EH (cell line): ENCODE results near the gene TMCC3.

Experiments
- DNase-seq: peaks from one replicate; pipeline ENCODE4 v3.0.0-alpha.2; 2015; ENCODE audit warnings: low read depth

Gene TMCC3

GRCh38 chr12:94531196-94531720 lies 119.1 kb downstream of the TMCC3 start:
- no peak for DNase-seq

DNA sequence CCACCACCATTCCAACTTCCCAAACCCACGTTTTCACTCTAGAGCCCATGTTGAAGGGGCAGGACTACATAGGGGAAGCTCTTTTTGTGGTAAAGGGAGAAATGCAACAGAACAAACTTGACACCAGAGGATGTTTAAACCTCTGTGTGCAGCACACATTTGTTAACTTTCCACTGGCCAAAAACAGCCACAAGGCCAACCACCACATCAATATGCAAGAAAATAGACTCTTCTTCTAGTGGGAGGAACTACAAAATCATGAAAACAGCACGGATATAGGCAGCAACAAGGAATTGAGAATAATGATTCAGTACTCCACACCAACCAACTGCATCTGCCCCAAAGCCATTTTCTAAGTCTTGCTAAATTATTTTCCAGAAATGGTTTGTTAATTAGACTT lies 124.4 kb downstream of the TMCC3 start:
- DNase-seq, result no peak
